IMR-90 (cell line): ENCODE measurements around the gene ITPK1. TPM values are rescaled to one million over a fixed set of nuclear protein-coding genes. Genes with fewer than 3 reads are reported as not detected.

Experiments
- ATAC-seq: fragments of 200-7000 bp; cut with Tn5 transposase; 2 replicates; pipeline ENCODE4 v1.9.1; 2020; ENCODE audit warnings: low read depth, mild to moderate bottlenecking, moderate library complexity
- BruUV-seq: library from RNA; stranded (reverse); fragments of 400-500 nt; replicated peaks from 2 replicates; lab custom pipeline; 2021; lab: Mats Ljungman, UMichigan
- CTCF ChIA-PET: fragments of 300-600 bp; formaldehyde crosslinking; extraction: SDS; loops from one replicate; lab custom pipeline; 2021; ENCODE audit warnings: antibody characterized with exemption; lab: Yijun Ruan, JAX
- POLR2A ChIA-PET: fragments of 300-600 bp; sonication (Branson Sonifier 250); formaldehyde crosslinking; loops from one replicate; lab custom pipeline; 2022; ENCODE audit warnings: antibody characterized with exemption; ENCODE audit not compliant: unreplicated experiment; lab: Charles Lee
- DNase-seq: peaks from one replicate; pipeline ENCODE4 v3.0.0; 2013
- H2AFZ ChIP-seq: replicated peaks from 2 replicates; pipeline ENCODE3; 2013; ENCODE audit warnings: low read length, mild to moderate bottlenecking; ENCODE audit not compliant: poor library complexity
- H2AK5ac ChIP-seq: 2 replicates; pipeline ENCODE4 v1.6.1; 2013; ENCODE audit warnings: low read depth, low read length, inconsistent platforms
- H2AK9ac ChIP-seq: replicated peaks from 2 replicates; pipeline ENCODE3; 2013; ENCODE audit warnings: mild to moderate bottlenecking, low read depth, low read length, moderate library complexity; ENCODE audit not compliant: poor library complexity
- H2BK120ac ChIP-seq: 2 replicates; pipeline ENCODE4 v1.6.1; 2013; ENCODE audit warnings: low read depth, low read length, inconsistent platforms
- H2BK15ac ChIP-seq: 3 replicates; pipeline ENCODE4 v1.6.1; 2013; ENCODE audit warnings: low read depth, low read length, inconsistent platforms
- H2BK20ac ChIP-seq: 2 replicates; pipeline ENCODE4 v1.6.1; 2013; ENCODE audit warnings: low read depth, mild to moderate bottlenecking, inconsistent platforms, low read length, moderate library complexity
- H2BK5ac ChIP-seq: 2 replicates; pipeline ENCODE4 v1.6.1; 2013; ENCODE audit warnings: mild to moderate bottlenecking, low read depth, low read length, inconsistent platforms; ENCODE audit not compliant: poor library complexity, severe bottlenecking
- H3K14ac ChIP-seq: replicated peaks from 2 replicates; pipeline ENCODE4 v1.6.1; 2013; ENCODE audit warnings: low read depth, low read length, inconsistent platforms
- H3K18ac ChIP-seq: 2 replicates; pipeline ENCODE4 v1.6.1; 2013; ENCODE audit warnings: low read depth, low read length, control low read depth
- H3K23ac ChIP-seq: 2 replicates; pipeline ENCODE4 v1.6.1; 2013; ENCODE audit warnings: low read depth, low read length, inconsistent platforms
- H3K27ac ChIP-seq: 2 replicates; pipeline ENCODE4 v1.5.1; 2013; ENCODE audit warnings: mild to moderate bottlenecking, control low read depth, low read length; ENCODE audit not compliant: insufficient read depth
- H3K27me3 ChIP-seq: 2 replicates; pipeline ENCODE4 v1.6.1; 2013; ENCODE audit warnings: low read length; ENCODE audit not compliant: control insufficient read depth, insufficient read depth
- H3K36me3 ChIP-seq: 2 replicates; pipeline ENCODE4 v1.6.1; 2013; ENCODE audit warnings: low read length, mixed read lengths; ENCODE audit not compliant: control insufficient read depth, insufficient read depth
- H3K4ac ChIP-seq: 2 replicates; pipeline ENCODE4 v1.6.1; 2013; ENCODE audit warnings: low read depth, low read length, inconsistent platforms
- H3K4me1 ChIP-seq: 2 replicates; pipeline ENCODE4 v1.6.1; 2013; ENCODE audit warnings: low read length, mixed read lengths; ENCODE audit not compliant: control insufficient read depth, insufficient read depth
- H3K4me2 ChIP-seq: 2 replicates; pipeline ENCODE4 v1.6.1; 2013; ENCODE audit warnings: low read depth, mild to moderate bottlenecking, control low read depth, low read length, moderate library complexity
- H3K4me3 ChIP-seq: 2 replicates; pipeline ENCODE4 v1.5.1; 2013; ENCODE audit warnings: low read depth, mild to moderate bottlenecking, control low read depth, low read length, moderate library complexity; ENCODE audit not compliant: insufficient read depth
- H3K56ac ChIP-seq: 2 replicates; pipeline ENCODE4 v1.6.1; 2013; ENCODE audit warnings: low read length, inconsistent platforms; ENCODE audit not compliant: insufficient read depth; ENCODE audit errors: extremely low read depth
- H3K79me1 ChIP-seq, 2 experiments: 2 replicates each; pipeline ENCODE4 v1.6.1; 2013; ENCODE audit warnings: low read length in 2 of 2, inconsistent platforms in 1 of 2, low read depth in 1 of 2
- H3K9ac ChIP-seq: 2 replicates; pipeline ENCODE4 v1.6.1; 2013; ENCODE audit warnings: low read depth, low read length, control low read depth
- H3K9me1 ChIP-seq: 2 replicates; pipeline ENCODE4 v1.6.1; 2013; ENCODE audit warnings: low read length, inconsistent platforms; ENCODE audit not compliant: insufficient read depth
- H3K9me3 ChIP-seq: 2 replicates; pipeline ENCODE4 v1.6.1; 2013; ENCODE audit warnings: low read length; ENCODE audit not compliant: control insufficient read depth, insufficient read depth
- H4K20me1 ChIP-seq: 2 replicates; pipeline ENCODE4 v1.6.1; 2013; ENCODE audit warnings: low read length, inconsistent platforms; ENCODE audit not compliant: insufficient read depth
- H4K5ac ChIP-seq: 2 replicates; pipeline ENCODE4 v1.6.1; 2013; ENCODE audit warnings: mild to moderate bottlenecking, low read depth, low read length, control low read depth
- H4K8ac ChIP-seq, 2 experiments: 2 replicates each; pipeline ENCODE4 v1.6.1; 2013; ENCODE audit warnings: low read depth in 2 of 2, low read length in 2 of 2, control low read depth in 1 of 2, inconsistent platforms in 1 of 2
- H4K91ac ChIP-seq: 2 replicates; pipeline ENCODE4 v1.6.1; 2013; ENCODE audit warnings: low read depth, low read length, inconsistent platforms; ENCODE audit not compliant: insufficient read depth
- BHLHE40 ChIP-seq: fragments of 150-350 bp; IDR thresholded peaks from 2 replicates; pipeline ENCODE4 v1.6.1; 2016; ENCODE audit warnings: mild to moderate bottlenecking, low read depth, low read length
- CEBPB ChIP-seq: IDR thresholded peaks from 2 replicates; pipeline ENCODE4 v1.6.1; 2012; ENCODE audit warnings: low read depth, low read length, improper control_type of control experiment
- CHD1 ChIP-seq: IDR thresholded peaks from 2 replicates; pipeline ENCODE4 v1.6.1; 2012; ENCODE audit warnings: low read depth, low read length, improper control_type of control experiment
- FOS ChIP-seq: fragments of 150-350 bp; IDR thresholded peaks from 2 replicates; pipeline ENCODE4 v1.6.1; 2016; ENCODE audit warnings: low read depth, low read length
- MAFK ChIP-seq: IDR thresholded peaks from 2 replicates; pipeline ENCODE4 v1.6.1; 2012; ENCODE audit warnings: low read depth, low read length, improper control_type of control experiment
- MAZ ChIP-seq: IDR thresholded peaks from 2 replicates; pipeline ENCODE4 v1.6.1; 2012; ENCODE audit warnings: low read depth, mild to moderate bottlenecking, low read length, improper control_type of control experiment, moderate library complexity, borderline replicate concordance
- MXI1 ChIP-seq: IDR thresholded peaks from 2 replicates; pipeline ENCODE4 v1.6.1; 2012; ENCODE audit warnings: low read depth, mild to moderate bottlenecking, low read length, moderate library complexity, borderline replicate concordance
- NFE2L2 ChIP-seq: fragments of 150-350 bp; IDR thresholded peaks from 2 replicates; pipeline ENCODE4 v1.6.1; 2016; ENCODE audit warnings: low read depth, mild to moderate bottlenecking, low read length
- POLR2A ChIP-seq: IDR thresholded peaks from 2 replicates; pipeline ENCODE4 v1.6.1; 2012; ENCODE audit warnings: mild to moderate bottlenecking, low read depth, low read length
- RAD21 ChIP-seq: IDR thresholded peaks from 2 replicates; pipeline ENCODE4 v1.6.1; 2012; ENCODE audit warnings: low read length, improper control_type of control experiment
- RCOR1 ChIP-seq: IDR thresholded peaks from 2 replicates; pipeline ENCODE4 v1.6.1; 2012; ENCODE audit warnings: mild to moderate bottlenecking, low read length, improper control_type of control experiment; ENCODE audit not compliant: insufficient replicate concordance
- RFX5 ChIP-seq: IDR thresholded peaks from 2 replicates; pipeline ENCODE4 v1.8.0; 2012; ENCODE audit warnings: low read depth, mild to moderate bottlenecking, low read length, moderate library complexity
- SMC3 ChIP-seq: fragments of 150-350 bp; IDR thresholded peaks from 2 replicates; pipeline ENCODE4 v1.6.1; 2016; ENCODE audit warnings: low read depth, mild to moderate bottlenecking, antibody characterized with exemption, low read length, moderate library complexity
- WGBS, 2 experiments: methylation state at CpG; one replicate each; pipeline versions ENCODE4 v1.1.5 to v1.1.7; 2013; ENCODE audit warnings: missing lambda C conversion rate in 2 of 2; ENCODE audit not compliant: insufficient read length in 1 of 2; ENCODE audit errors: extremely low coverage in 2 of 2; 5-methylcytosine and 5-hydroxymethylcytosine counted together
- dilution Hi-C: fragments of 300-500 bp; cut with HindIII; formaldehyde crosslinking; loops from one replicate; pipeline ENCODE4 v1.14.3; 2018; ENCODE audit warnings: low sequenced_read_pairs; ENCODE audit not compliant: unreplicated experiment
- in situ Hi-C: fragments of 300-500 bp; cut with MboI; formaldehyde crosslinking; loops from 3 replicates; pipeline ENCODE4 v1.14.3; 2019; ENCODE audit warnings: low sequenced_read_pairs, inconsistent platforms, mixed read lengths
- intact Hi-C: fragments of 100-400 bp; cut with micrococcal nuclease; formaldehyde crosslinking; loops from 2 replicates; pipeline ENCODE4 v1.10.0; 2022
- polyA plus RNA-seq, 3 experiments: library from polyadenylated mRNA; depleted of rRNA; stranded (reverse); fragments of >200 nt; gene quantifications; 2 replicates each; pipeline ENCODE4 v1.2.3, GENCODE V29; 2012; ENCODE audit warnings: low replicate concordance in 1 of 3
- total RNA-seq: library from RNA; depleted of rRNA; stranded (reverse); fragments of >200 nt; gene quantifications from 2 replicates; pipeline ENCODE4 v1.2.3, GENCODE V29; 2012
- TF ChIP-seq, protein P1 (sequence below): fragments of 150-350 bp; IDR thresholded peaks from 2 replicates; pipeline ENCODE4 v1.6.1; 2017; ENCODE audit warnings: mild to moderate bottlenecking, antibody characterized with exemption, low read length, low read depth
- TF ChIP-seq, protein P2 (sequence below): conservative IDR thresholded peaks from 2 replicates; pipeline ENCODE4 v1.5.1; 2012; ENCODE audit warnings: mild to moderate bottlenecking, low read depth, low read length, improper control_type of control experiment
- TF ChIP-seq, protein P3 (sequence below): fragments of 150-350 bp; IDR thresholded peaks from 2 replicates; pipeline ENCODE4 v1.6.1; 2016; ENCODE audit warnings: low read depth, mild to moderate bottlenecking, low read length, moderate library complexity, borderline replicate concordance

The ITPK1 gene
- total and polyA plus RNA-seq, 2 of the 4 experiments (the other 2 are of a cell fraction) = 21.7 to 26.9 TPM

DNA sequence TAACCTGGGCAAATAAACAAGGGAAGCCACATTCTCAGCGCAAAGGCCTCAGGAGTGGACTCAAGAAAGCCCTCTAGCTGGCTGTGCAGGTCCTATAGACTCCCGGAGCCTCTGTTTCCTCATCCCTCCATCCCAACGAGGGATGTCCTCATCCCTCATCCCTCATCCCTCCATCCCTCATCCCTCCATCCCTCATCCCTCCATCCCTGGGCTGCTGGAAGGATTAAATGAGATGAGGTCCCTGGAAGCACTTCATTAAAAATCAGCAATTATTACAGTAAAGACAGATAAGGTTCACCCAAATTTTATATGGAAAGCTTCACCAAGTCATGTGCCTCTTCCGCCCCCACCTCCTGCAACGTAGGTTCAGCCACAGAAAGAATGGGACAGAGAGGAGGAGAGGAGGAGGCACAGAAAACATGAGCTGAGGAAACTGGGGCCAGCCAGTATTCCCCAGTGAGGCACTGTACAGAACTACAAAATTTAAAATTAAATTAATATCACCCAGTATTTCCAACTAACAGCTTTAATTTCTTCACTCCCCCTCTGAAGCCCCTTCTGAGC, 4.8 kb downstream of the ITPK1 start:
- H3K9me3 ChIP-seq = no peaks in the 10 kb centered on the region
- H2AK9ac ChIP-seq = no peak overlapping the region
- peaks cover 11% of the 10 kb centered on the region for H3K4me1 ChIP-seq
- no peak overlapping the region for H3K4me2 ChIP-seq
- H3K56ac ChIP-seq = no peak overlapping the region
- TF ChIP-seq RCOR1 = no peak
- TF ChIP-seq CHD1 = no peak
- TF ChIP-seq, protein P1, sequence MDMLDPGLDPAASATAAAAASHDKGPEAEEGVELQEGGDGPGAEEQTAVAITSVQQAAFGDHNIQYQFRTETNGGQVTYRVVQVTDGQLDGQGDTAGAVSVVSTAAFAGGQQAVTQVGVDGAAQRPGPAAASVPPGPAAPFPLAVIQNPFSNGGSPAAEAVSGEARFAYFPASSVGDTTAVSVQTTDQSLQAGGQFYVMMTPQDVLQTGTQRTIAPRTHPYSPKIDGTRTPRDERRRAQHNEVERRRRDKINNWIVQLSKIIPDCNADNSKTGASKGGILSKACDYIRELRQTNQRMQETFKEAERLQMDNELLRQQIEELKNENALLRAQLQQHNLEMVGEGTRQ = no peak
- no peak for TF ChIP-seq MXI1
- no peak for TF ChIP-seq SMC3
- no peak for TF ChIP-seq FOS
- TF ChIP-seq NFE2L2 = no peak
- no peak for TF ChIP-seq CEBPB
- TF ChIP-seq BHLHE40 = no peak
- no peak for TF ChIP-seq MAZ
- TF ChIP-seq MAFK = no peak
- TF ChIP-seq, protein P2, sequence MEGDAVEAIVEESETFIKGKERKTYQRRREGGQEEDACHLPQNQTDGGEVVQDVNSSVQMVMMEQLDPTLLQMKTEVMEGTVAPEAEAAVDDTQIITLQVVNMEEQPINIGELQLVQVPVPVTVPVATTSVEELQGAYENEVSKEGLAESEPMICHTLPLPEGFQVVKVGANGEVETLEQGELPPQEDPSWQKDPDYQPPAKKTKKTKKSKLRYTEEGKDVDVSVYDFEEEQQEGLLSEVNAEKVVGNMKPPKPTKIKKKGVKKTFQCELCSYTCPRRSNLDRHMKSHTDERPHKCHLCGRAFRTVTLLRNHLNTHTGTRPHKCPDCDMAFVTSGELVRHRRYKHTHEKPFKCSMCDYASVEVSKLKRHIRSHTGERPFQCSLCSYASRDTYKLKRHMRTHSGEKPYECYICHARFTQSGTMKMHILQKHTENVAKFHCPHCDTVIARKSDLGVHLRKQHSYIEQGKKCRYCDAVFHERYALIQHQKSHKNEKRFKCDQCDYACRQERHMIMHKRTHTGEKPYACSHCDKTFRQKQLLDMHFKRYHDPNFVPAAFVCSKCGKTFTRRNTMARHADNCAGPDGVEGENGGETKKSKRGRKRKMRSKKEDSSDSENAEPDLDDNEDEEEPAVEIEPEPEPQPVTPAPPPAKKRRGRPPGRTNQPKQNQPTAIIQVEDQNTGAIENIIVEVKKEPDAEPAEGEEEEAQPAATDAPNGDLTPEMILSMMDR = no peak
- TF ChIP-seq RAD21 = no peak
- TF ChIP-seq RFX5 = no peak
- TF ChIP-seq, protein P3, sequence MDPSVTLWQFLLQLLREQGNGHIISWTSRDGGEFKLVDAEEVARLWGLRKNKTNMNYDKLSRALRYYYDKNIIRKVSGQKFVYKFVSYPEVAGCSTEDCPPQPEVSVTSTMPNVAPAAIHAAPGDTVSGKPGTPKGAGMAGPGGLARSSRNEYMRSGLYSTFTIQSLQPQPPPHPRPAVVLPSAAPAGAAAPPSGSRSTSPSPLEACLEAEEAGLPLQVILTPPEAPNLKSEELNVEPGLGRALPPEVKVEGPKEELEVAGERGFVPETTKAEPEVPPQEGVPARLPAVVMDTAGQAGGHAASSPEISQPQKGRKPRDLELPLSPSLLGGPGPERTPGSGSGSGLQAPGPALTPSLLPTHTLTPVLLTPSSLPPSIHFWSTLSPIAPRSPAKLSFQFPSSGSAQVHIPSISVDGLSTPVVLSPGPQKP = no peak
- no peak for TF ChIP-seq POLR2A
- no peak overlapping the region for H2AFZ ChIP-seq
- no peak overlapping the region for H3K18ac ChIP-seq
- no peak overlapping the region for H3K4ac ChIP-seq
- no peak overlapping the region for H4K5ac ChIP-seq
- no peak overlapping the region for H3K23ac ChIP-seq
- no peak overlapping the region for H2BK15ac ChIP-seq
- no CpG with 5 or more reads among the region's 5 CpGs for WGBS, 2 experiments
- no peak overlapping the region for H4K8ac ChIP-seq
- BruUV-seq = no TSS peak
- H3K14ac ChIP-seq = no peak overlapping the region
- H2BK20ac ChIP-seq = no peak overlapping the region
- H3K9me1 ChIP-seq = peaks cover 3% of the 10 kb centered on the region; the same call in 1 of the 2 replicates
- no peak overlapping the region for H3K9ac ChIP-seq
- H3K36me3 ChIP-seq = no peaks in the 10 kb centered on the region
- intact Hi-C loops (loop anchor here (5.0 kb wide), 3 partner anchors 79 to 431 kb away; partner anchors contain the start of gene BTBD7), in situ Hi-C loops (no loop called here), dilution Hi-C loops (no loop called here)
- peaks cover 2 to 12% of the 10 kb centered on the region in 2 experiments; a peak in 2 of 4 replicates for H3K79me1 ChIP-seq
- H4K91ac ChIP-seq = no peak overlapping the region
- no peak overlapping the region for H3K27ac ChIP-seq
- no peak overlapping the region for H2BK5ac ChIP-seq
- ATAC-seq = no peak
- no peaks in the 10 kb centered on the region for H3K27me3 ChIP-seq
- no peak for DNase-seq
- ChIA-PET POLR2A (no interaction called here), CTCF (no interaction called here)
- H2BK120ac ChIP-seq = no peak overlapping the region
- H3K4me3 ChIP-seq = no peak overlapping the region
- H2AK5ac ChIP-seq = no peak overlapping the region
- H4K20me1 ChIP-seq = peaks cover 12% of the 10 kb centered on the region; the same call in 1 of the 2 replicates
